Measurements from ENCODE around the gene MYL12A. TPM values are rescaled to one million over a fixed set of nuclear protein-coding genes. Genes with fewer than 3 reads are reported as not detected.
A peak's percentile ranks its signal among the peaks of the same experiment; 100 is the strongest.

Gene MYL12A
- polyA plus RNA-seq, 3 donors, result 469 to 1,360 (median 1,139) TPM

DNA sequence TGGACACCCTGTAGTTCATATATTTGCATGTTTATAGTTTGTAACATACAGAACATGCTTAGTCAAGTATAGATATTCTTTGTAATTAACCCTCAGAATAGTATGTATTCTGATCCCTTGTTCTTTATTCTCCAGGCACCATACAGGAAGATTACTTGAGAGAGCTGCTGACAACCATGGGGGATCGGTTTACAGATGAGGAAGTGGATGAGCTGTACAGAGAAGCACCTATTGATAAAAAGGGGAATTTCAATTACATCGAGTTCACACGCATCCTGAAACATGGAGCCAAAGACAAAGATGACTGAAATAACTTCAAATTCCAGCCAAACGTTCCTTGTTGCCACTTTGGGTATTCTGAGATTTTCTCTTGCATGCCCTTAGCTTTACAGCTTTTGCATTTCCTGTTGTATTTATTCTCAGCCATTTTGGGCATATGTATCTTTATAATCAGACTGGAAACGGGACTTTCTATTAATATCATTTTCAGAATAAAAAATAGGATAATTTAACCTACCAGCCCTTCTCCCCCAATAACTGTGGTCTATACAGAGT is 8.1 kb downstream of the MYL12A start:
- H3K36me3 ChIP-seq (replicated peaks in 1 of 2; ENCODE audit: control insufficient read depth in 1 of 2, insufficient read depth in 2 of 2, low read length in 2 of 2), result peaks cover 54 to 66% of the 10 kb centered on the region in 2 donors
- H3K9me3 ChIP-seq (replicated peaks in 1 of 2; ENCODE audit: control insufficient read depth in 1 of 2, insufficient read depth in 1 of 2, low read length in 2 of 2), result no peaks in the 10 kb centered on the region
- H4K20me1 ChIP-seq (ENCODE audit: insufficient read depth, low read length), result peaks cover 68% of the 10 kb centered on the region
- no peak overlapping the region for H3K4me3 Mint-ChIP-seq
- H3K9ac ChIP-seq (ENCODE audit: insufficient read depth, low read length, poor library complexity, severe bottlenecking), result no peak overlapping the region
- TF ChIP-seq, protein P1, sequence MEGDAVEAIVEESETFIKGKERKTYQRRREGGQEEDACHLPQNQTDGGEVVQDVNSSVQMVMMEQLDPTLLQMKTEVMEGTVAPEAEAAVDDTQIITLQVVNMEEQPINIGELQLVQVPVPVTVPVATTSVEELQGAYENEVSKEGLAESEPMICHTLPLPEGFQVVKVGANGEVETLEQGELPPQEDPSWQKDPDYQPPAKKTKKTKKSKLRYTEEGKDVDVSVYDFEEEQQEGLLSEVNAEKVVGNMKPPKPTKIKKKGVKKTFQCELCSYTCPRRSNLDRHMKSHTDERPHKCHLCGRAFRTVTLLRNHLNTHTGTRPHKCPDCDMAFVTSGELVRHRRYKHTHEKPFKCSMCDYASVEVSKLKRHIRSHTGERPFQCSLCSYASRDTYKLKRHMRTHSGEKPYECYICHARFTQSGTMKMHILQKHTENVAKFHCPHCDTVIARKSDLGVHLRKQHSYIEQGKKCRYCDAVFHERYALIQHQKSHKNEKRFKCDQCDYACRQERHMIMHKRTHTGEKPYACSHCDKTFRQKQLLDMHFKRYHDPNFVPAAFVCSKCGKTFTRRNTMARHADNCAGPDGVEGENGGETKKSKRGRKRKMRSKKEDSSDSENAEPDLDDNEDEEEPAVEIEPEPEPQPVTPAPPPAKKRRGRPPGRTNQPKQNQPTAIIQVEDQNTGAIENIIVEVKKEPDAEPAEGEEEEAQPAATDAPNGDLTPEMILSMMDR (IDR thresholded peaks at IDR 0.05), result no peak
- H3K27me3 Mint-ChIP-seq (ENCODE audit: low read depth in 3 of 3), result peaks cover 0 to 2% (median 0%) of the 10 kb centered on the region in 3 donors
- WGBS (ENCODE audit: insufficient coverage), result 60% methylated on average over 1 of the region's 5 CpGs
- H3K4me2 ChIP-seq (replicated peaks; ENCODE audit: extremely low read depth, low read length, poor library complexity, severe bottlenecking), result no peak overlapping the region
- H3K36me3 Mint-ChIP-seq, result peaks cover 56 to 59% of the 10 kb centered on the region in 2 donors
- peaks cover 23 to 39% of the 10 kb centered on the region in 2 donors for H3K4me1 ChIP-seq (ENCODE audit: control insufficient read depth in 1 of 2, insufficient read depth in 2 of 2, low read length in 2 of 2)
- no peaks in the 10 kb centered on the region for H3K27me3 ChIP-seq (ENCODE audit: control insufficient read depth in 2 of 2, insufficient read depth in 2 of 2, low read length in 2 of 2)
- intact Hi-C loops (cut with micrococcal nuclease), result no loop called here
- H3K79me2 ChIP-seq (ENCODE audit: insufficient read depth, low read length), result peaks cover 72% of the 10 kb centered on the region
- H3K4me3 ChIP-seq (replicated peaks in 1 of 3; ENCODE audit: low read depth in 2 of 3, low read length in 3 of 3), result no peak overlapping the region
- peaks cover 55% of the 10 kb centered on the region for H3K4me1 Mint-ChIP-seq
- DNase-seq, result peak in 1 of 3 donors; percentile 72
- H2AFZ ChIP-seq (ENCODE audit: insufficient read depth, low read depth, low read length, poor library complexity, severe bottlenecking), result no peak overlapping the region
- no peaks in the 10 kb centered on the region for H3K9me3 Mint-ChIP-seq
- peak overlapping the region in 6 of 7 donors; percentile 15 to 71 (median 45) for H3K27ac Mint-ChIP-seq
- peak overlapping the region in 1 of 2 donors; percentile 56 for H3K27ac ChIP-seq (ENCODE audit: low read depth in 1 of 2, low read length in 2 of 2)

DNA sequence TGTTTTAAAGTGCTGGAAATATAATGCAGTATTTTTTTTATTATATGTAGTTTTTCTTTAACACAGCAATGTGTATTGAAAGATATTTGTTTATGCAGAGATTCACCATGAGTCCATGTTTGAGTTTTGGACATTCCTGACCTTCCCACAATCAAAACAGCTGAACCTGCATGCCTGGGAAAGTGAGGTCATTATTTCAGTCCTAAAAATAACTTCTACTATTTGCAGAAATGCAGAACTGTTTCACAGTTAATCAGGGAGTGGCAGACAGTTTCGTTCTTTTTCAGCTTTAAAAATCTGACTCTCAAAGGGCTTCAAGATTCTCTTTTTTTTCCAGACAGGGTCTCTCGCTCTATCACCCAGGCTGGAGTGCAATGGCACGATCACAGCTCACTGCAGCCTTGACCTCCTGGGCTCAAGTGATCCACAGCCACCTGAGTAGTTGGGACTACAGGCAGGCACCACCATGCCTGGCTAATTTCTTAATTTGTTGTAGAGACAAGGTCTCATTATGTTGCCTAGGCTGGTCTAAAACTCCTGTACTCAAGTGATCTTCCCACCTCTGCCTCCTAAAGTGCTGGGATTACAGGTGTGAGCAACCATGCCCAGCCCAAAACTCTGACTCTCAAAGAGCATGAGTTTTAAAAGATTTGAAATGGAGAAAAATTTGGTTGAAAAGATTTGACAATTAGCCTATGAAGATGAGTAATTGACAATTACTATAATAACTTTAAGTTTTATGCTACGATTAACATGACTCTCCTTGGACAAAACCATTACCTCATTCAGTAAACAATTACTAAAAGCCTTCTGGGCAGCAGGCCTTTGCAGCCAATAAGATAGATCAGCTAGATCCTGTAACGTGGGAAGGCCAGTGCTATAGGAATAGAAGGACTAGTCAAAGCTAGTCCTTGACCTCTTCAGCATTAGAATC is 9.4 kb downstream of the MYL12A start:
- Histone ChIP-seq H4K20me1 (ENCODE audit: insufficient read depth, low read length) (peaks cover 56% of the 10 kb centered on the region), H2AFZ (ENCODE audit: insufficient read depth, low read depth, low read length, poor library complexity, severe bottlenecking) (no peak overlapping the region), H3K4me1 (ENCODE audit: control insufficient read depth in 1 of 2, insufficient read depth in 2 of 2, low read length in 2 of 2) (peaks cover 24 to 33% of the 10 kb centered on the region in 2 donors), H3K4me3 (replicated peaks in 1 of 3; ENCODE audit: low read depth in 2 of 3, low read length in 3 of 3) (no peak overlapping the region), H3K9ac (ENCODE audit: insufficient read depth, low read length, poor library complexity, severe bottlenecking) (no peak overlapping the region), H3K27me3 (ENCODE audit: control insufficient read depth in 2 of 2, insufficient read depth in 2 of 2, low read length in 2 of 2) (no peaks in the 10 kb centered on the region), H3K4me2 (replicated peaks; ENCODE audit: extremely low read depth, low read length, poor library complexity, severe bottlenecking) (no peak overlapping the region), H3K27ac (ENCODE audit: low read depth in 1 of 2, low read length in 2 of 2) (peak overlapping the region in 1 of 2 donors; percentile 56), H3K36me3 (replicated peaks in 1 of 2; ENCODE audit: control insufficient read depth in 1 of 2, insufficient read depth in 2 of 2, low read length in 2 of 2) (peaks cover 54 to 66% of the 10 kb centered on the region in 2 donors), H3K9me3 (replicated peaks in 1 of 2; ENCODE audit: control insufficient read depth in 1 of 2, insufficient read depth in 1 of 2, low read length in 2 of 2) (no peaks in the 10 kb centered on the region), H3K79me2 (ENCODE audit: insufficient read depth, low read length) (peaks cover 68% of the 10 kb centered on the region)
- peaks cover 56 to 59% of the 10 kb centered on the region in 2 donors for H3K36me3 Mint-ChIP-seq
- H3K4me1 Mint-ChIP-seq, result peaks cover 57% of the 10 kb centered on the region
- WGBS (ENCODE audit: insufficient coverage), result 14% methylated on average over 1 of the region's 5 CpGs
- peak in 1 of 3 donors; percentile 17 for DNase-seq
- H3K27ac Mint-ChIP-seq, result peak overlapping the region in 3 of 7 donors; percentile 61 to 82 (median 75)
- TF ChIP-seq, protein P1 (IDR thresholded peaks at IDR 0.05), result no peak
- no peak overlapping the region for H3K4me3 Mint-ChIP-seq
- intact Hi-C loops (cut with micrococcal nuclease), result no loop called here
- peaks cover 0 to 2% (median 0%) of the 10 kb centered on the region in 7 donors for H3K9me3 Mint-ChIP-seq
- peaks cover 0 to 2% (median 0%) of the 10 kb centered on the region in 3 donors for H3K27me3 Mint-ChIP-seq (ENCODE audit: low read depth in 3 of 3)

Data from CD14-positive monocyte (primary cell).